ENCODE results near the gene COMMD1. TPM values are rescaled to one million over a fixed set of nuclear protein-coding genes. Genes with fewer than 3 reads are reported as not detected.

Gene COMMD1
- total RNA-seq, 1 donor from 2014 or later: 43.0 TPM

- no peak for TF ChIP-seq POLR2A (IDR thresholded peaks at IDR 0.05)
- TF ChIP-seq POLR2AphosphoS5 (IDR thresholded peaks at IDR 0.05; ENCODE audit: insufficient read depth in 1 of 2, low read depth in 1 of 2): no peak
- no peak for TF ChIP-seq CTCF (IDR thresholded peaks at IDR 0.05)
- DNase-seq (ENCODE audit: extremely low spot score in 2 of 2): no peak
- peaks cover 15% of the 10 kb centered on the region for H3K4me1 ChIP-seq
- H3K27ac ChIP-seq: no peak overlapping the region
- no peaks in the 10 kb centered on the region for H3K9me3 ChIP-seq
- H3K4me3 ChIP-seq: no peak overlapping the region
- intact Hi-C loops (cut with DNase I): no loop called here
- no peaks in the 10 kb centered on the region for H3K27me3 ChIP-seq
- no peaks in the 10 kb centered on the region for H3K36me3 ChIP-seq
Observed at GRCh38 chr2:61967262-61967661, 61.8 kb downstream of the COMMD1 start.

GRCh38 chr2:61969376-61969775, 63.9 kb downstream of the COMMD1 start:
- Histone ChIP-seq H3K27me3 (no peaks in the 10 kb centered on the region), H3K4me3 (no peak overlapping the region), H3K27ac (no peak overlapping the region), H3K4me1 (peaks cover 12% of the 10 kb centered on the region), H3K9me3 (no peaks in the 10 kb centered on the region), H3K36me3 (no peaks in the 10 kb centered on the region)
- no peak for DNase-seq (ENCODE audit: extremely low spot score in 2 of 2)
- intact Hi-C loops (cut with DNase I): no loop called here
- TF ChIP-seq POLR2A (IDR thresholded peaks at IDR 0.05) (no peak), CTCF (IDR thresholded peaks at IDR 0.05) (no peak), POLR2AphosphoS5 (IDR thresholded peaks at IDR 0.05; ENCODE audit: insufficient read depth in 1 of 2, low read depth in 1 of 2) (no peak)

- TF ChIP-seq POLR2A (IDR thresholded peaks at IDR 0.05) (no peak), CTCF (IDR thresholded peaks at IDR 0.05) (no peak), POLR2AphosphoS5 (IDR thresholded peaks at IDR 0.05; ENCODE audit: insufficient read depth in 1 of 2, low read depth in 1 of 2) (no peak)
- Histone ChIP-seq H3K9me3 (no peaks in the 10 kb centered on the region), H3K27ac (no peak overlapping the region), H3K36me3 (no peaks in the 10 kb centered on the region), H3K4me1 (peaks cover 12% of the 10 kb centered on the region), H3K27me3 (no peaks in the 10 kb centered on the region), H3K4me3 (peak overlapping the region in 1 of 2 donors; percentile 11)
- intact Hi-C loops (cut with DNase I): no loop called here
- DNase-seq (ENCODE audit: extremely low spot score in 2 of 2): no peak
Observed at GRCh38 chr2:61970807-61971556, 65.5 kb downstream of the COMMD1 start.

- Histone ChIP-seq H3K27ac (no peak overlapping the region), H3K4me3 (no peak overlapping the region), H3K36me3 (no peaks in the 10 kb centered on the region), H3K4me1 (peaks cover 5% of the 10 kb centered on the region), H3K27me3 (no peaks in the 10 kb centered on the region), H3K9me3 (no peaks in the 10 kb centered on the region)
- no peak for TF ChIP-seq POLR2A (IDR thresholded peaks at IDR 0.05)
- TF ChIP-seq POLR2AphosphoS5 (IDR thresholded peaks at IDR 0.05; ENCODE audit: insufficient read depth in 1 of 2, low read depth in 1 of 2): no peak
- no peak for TF ChIP-seq CTCF (IDR thresholded peaks at IDR 0.05)
- no peak for DNase-seq (ENCODE audit: extremely low spot score in 2 of 2)
- intact Hi-C loops (cut with DNase I): no loop called here
Observed at GRCh38 chr2:61978522-61978921, 73.0 kb downstream of the COMMD1 start.

GRCh38 chr2:61980758-61981157, 75.3 kb downstream of the COMMD1 start:
- Histone ChIP-seq H3K27ac (no peak overlapping the region), H3K27me3 (no peaks in the 10 kb centered on the region), H3K4me3 (no peak overlapping the region), H3K4me1 (peaks cover 5% of the 10 kb centered on the region), H3K36me3 (no peaks in the 10 kb centered on the region), H3K9me3 (no peaks in the 10 kb centered on the region)
- intact Hi-C loops (cut with DNase I): no loop called here
- DNase-seq (ENCODE audit: extremely low spot score in 2 of 2): no peak
- TF ChIP-seq CTCF (IDR thresholded peaks at IDR 0.05) (no peak), POLR2A (IDR thresholded peaks at IDR 0.05) (no peak), POLR2AphosphoS5 (IDR thresholded peaks at IDR 0.05; ENCODE audit: insufficient read depth in 1 of 2, low read depth in 1 of 2) (no peak)

Measured in vagina (tissue), 2 donors.